Transverse colon (tissue), 4 donors: ENCODE results near the gene SLC45A2. TPM values are rescaled to one million over a fixed set of nuclear protein-coding genes. Genes with fewer than 3 reads are reported as not detected.
A peak's percentile ranks its signal among the peaks of the same experiment; 100 is the strongest.
"Not testable (repeated sequence)": the region's sequence is repeated elsewhere in the genome, so short reads cannot be mapped to it uniquely, and the experiment has no call there.

Experiments used
- DNase-seq: peaks from one replicate; pipeline ENCODE4 v3.0.0-alpha.2; 2019
- H3K27ac ChIP-seq, 4 donors: fragments of 200-600 bp; sonication (generic); 2 replicates each; pipeline ENCODE4 v1.5.1; 2016 to 2018; ENCODE audit warnings: inconsistent platforms in 4 of 4
- H3K27me3 ChIP-seq: fragments of 200-600 bp; sonication (generic); 2 replicates; pipeline ENCODE4 v1.5.1; 2017; ENCODE audit warnings: inconsistent platforms
- H3K36me3 ChIP-seq, 4 donors: fragments of 200-600 bp; sonication (generic); 2 replicates each; pipeline ENCODE4 v1.5.1; 2017 to 2019; ENCODE audit warnings: inconsistent platforms in 4 of 4
- H3K4me1 ChIP-seq, 4 donors: fragments of 200-600 bp; sonication (generic); 2 replicates each; pipeline ENCODE4 v1.5.1; 2017 to 2020; ENCODE audit warnings: inconsistent platforms in 4 of 4
- H3K4me3 ChIP-seq, 4 donors: fragments of 200-600 bp; sonication (generic); 1 replicate in 1 of 4; 2 replicates in 3 of 4; pipeline versions ENCODE4 v1.5.1 to v1.6.1; 2017 to 2019; ENCODE audit warnings: inconsistent platforms in 4 of 4
- H3K9me3 ChIP-seq, 2 donors: fragments of 200-600 bp; sonication (generic); 2 replicates each; pipeline ENCODE4 v1.5.1; 2017 to 2019; ENCODE audit warnings: inconsistent platforms in 2 of 2
- EP300 ChIP-seq: sonication (generic); formaldehyde crosslinking; IDR thresholded peaks from one replicate; pipeline ENCODE4 v1.6.1; 2017; ENCODE audit warnings: antibody characterized with exemption, low read depth
- POLR2A ChIP-seq: fragments of 450-650 bp; IDR thresholded peaks from one replicate; pipeline ENCODE4 v1.6.1; 2016; ENCODE audit warnings: antibody characterized with exemption, mild to moderate bottlenecking, moderate library complexity
- POLR2AphosphoS5 ChIP-seq, 3 donors: sonication (generic); formaldehyde crosslinking; IDR thresholded peaks; one replicate each; pipeline ENCODE4 v1.6.1; 2016; ENCODE audit warnings: antibody characterized with exemption in 3 of 3
- WGBS, 2 donors: methylation state at CpG; one replicate each; pipeline ENCODE4 v1.1.5; 2018; ENCODE audit warnings: low coverage in 1 of 2; 5-methylcytosine and 5-hydroxymethylcytosine counted together
- in situ Hi-C, 4 donors: fragments of 200-750 bp; cut with MboI; loops; one replicate each; pipeline versions ENCODE4 v1.15.0 to v1.15.1; 2017; ENCODE audit warnings: low sequenced_read_pairs in 3 of 4, low pct_ligation_motif_present in 1 of 4, low pct_unique_long_range_greater_than_20kb in 1 of 4
- intact Hi-C: fragments of 100-400 bp; cut with DNase I; formaldehyde crosslinking; loops from one replicate; pipeline ENCODE4 v1.15.1; 2023; ENCODE audit warnings: low total_unique reads
- total RNA-seq, 4 donors: library from RNA; depleted of rRNA; stranded (reverse); fragments of >200 nt; gene quantifications; one replicate each; pipeline ENCODE4 v1.1.0, GENCODE V29; 2016
- TF ChIP-seq, protein P1 (sequence below), 5 experiments: fragments of 200-600 bp in 3 of 5; fragments of 450-650 bp in 2 of 5; sonication (generic) in 3 of 5; IDR thresholded peaks; 1 replicate in 2 of 5; 2 replicates in 3 of 5; pipeline ENCODE4 v1.5.1; 2016 to 2017; ENCODE audit warnings: antibody characterized with exemption in 5 of 5, inconsistent platforms in 3 of 5, mild to moderate bottlenecking in 2 of 5, moderate library complexity in 1 of 5

Gene SLC45A2
- total RNA-seq, 4 donors from 2014 or later, result 0.95 to 1.6 TPM; not detected in 2

DNA sequence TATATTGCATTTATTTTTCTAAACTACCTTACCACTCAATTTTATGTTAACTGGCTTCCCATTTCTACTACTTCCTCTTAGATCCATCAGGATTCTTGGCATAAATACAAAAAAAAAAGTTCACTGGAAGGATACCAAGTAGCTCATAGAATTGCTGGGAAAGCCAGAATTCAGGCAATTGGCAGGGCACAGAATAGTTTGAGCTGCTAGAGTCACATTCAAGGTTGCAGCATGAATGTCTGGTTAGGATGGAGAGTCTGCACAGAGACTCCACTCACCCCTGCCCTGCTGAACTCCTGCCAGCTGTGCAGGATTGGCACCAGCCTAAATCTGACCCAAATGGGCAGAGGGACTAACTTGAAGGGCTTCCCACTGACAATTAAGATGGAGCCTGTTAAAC is 28.3 kb upstream of the SLC45A2 start:
- TF ChIP-seq EP300 (no peak), POLR2AphosphoS5 (IDR thresholded peaks at IDR 0.05) (no peak), POLR2A (no peak)
- TF ChIP-seq, protein P1, sequence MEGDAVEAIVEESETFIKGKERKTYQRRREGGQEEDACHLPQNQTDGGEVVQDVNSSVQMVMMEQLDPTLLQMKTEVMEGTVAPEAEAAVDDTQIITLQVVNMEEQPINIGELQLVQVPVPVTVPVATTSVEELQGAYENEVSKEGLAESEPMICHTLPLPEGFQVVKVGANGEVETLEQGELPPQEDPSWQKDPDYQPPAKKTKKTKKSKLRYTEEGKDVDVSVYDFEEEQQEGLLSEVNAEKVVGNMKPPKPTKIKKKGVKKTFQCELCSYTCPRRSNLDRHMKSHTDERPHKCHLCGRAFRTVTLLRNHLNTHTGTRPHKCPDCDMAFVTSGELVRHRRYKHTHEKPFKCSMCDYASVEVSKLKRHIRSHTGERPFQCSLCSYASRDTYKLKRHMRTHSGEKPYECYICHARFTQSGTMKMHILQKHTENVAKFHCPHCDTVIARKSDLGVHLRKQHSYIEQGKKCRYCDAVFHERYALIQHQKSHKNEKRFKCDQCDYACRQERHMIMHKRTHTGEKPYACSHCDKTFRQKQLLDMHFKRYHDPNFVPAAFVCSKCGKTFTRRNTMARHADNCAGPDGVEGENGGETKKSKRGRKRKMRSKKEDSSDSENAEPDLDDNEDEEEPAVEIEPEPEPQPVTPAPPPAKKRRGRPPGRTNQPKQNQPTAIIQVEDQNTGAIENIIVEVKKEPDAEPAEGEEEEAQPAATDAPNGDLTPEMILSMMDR (IDR thresholded peaks at IDR 0.05), result no peak
- Histone ChIP-seq H3K36me3 (no peaks in the 10 kb centered on the region), H3K4me3 (no peak overlapping the region), H3K4me1 (peaks cover 0 to 70% (median 27%) of the 10 kb centered on the region in 4 donors), H3K27ac (no peak overlapping the region), H3K9me3 (no peaks in the 10 kb centered on the region), H3K27me3 (no peaks in the 10 kb centered on the region)
- intact Hi-C loops (no loop called here), in situ Hi-C loops (loop anchor here in 3 of 4 donors (25.0 kb wide), 2 partner anchors 450 to 900 kb away; partner anchors contain the start of genes BRIX1 (in 2 of the 3) and RAD1 (in 2 of the 3))
- no peak for DNase-seq

DNA sequence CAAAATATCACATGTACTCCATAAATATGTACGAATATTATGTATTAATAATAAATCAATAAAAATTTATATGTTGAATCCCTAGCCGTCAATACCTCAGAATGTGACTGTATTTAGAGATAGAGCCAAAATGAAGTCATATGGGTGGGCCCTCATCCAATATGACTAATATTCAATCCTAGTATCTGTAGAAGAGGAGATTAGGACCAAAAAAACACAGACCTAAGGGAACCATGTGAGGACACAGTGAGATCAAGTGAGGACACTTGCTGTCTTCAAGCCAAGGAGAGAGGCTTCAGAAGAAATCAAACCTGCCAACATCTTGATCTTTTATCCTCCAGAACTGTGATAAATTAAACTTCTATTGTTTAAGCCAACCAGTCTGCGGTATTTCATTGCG is 27.0 kb upstream of the SLC45A2 start:
- Histone ChIP-seq H3K27me3 (no peaks in the 10 kb centered on the region), H3K4me1 (peaks cover 0 to 67% (median 31%) of the 10 kb centered on the region in 4 donors), H3K36me3 (no peaks in the 10 kb centered on the region), H3K27ac (no peak overlapping the region), H3K9me3 (no peaks in the 10 kb centered on the region), H3K4me3 (no peak overlapping the region)
- no peak for TF ChIP-seq POLR2AphosphoS5 (IDR thresholded peaks at IDR 0.05)
- no peak for TF ChIP-seq POLR2A
- in situ Hi-C loops (loop anchor here in 3 of 4 donors (25.0 kb wide), 2 partner anchors 451 to 901 kb away; partner anchors contain the start of genes BRIX1 (in 2 of the 3) and RAD1 (in 2 of the 3)), intact Hi-C loops (no loop called here)
- DNase-seq, result no peak
- WGBS, 2 donors, result 72 to 85% methylated on average over 4 of the region's 4 CpGs

DNA sequence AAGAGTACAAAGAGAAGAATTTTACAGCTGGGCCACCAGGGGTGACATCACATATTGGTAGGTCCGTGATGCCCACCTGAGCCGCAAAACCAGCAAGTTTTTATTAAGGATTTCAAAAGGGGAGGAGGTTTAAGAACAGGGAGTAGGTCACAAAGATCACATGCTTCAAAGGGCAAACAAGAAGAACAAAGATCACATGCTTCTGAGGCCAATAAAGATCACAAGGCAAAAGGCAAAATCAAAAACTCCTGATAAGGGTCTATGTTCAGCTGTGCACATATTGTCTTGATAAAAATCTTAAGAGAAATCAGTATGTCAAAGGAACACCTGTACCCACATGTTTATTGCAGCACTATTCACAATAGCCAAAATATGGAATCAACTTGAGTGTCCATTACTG is 25.7 kb upstream of the SLC45A2 start:
- WGBS, 2 donors, result 47 to 83% methylated on average over 2 of the region's 2 CpGs
- intact Hi-C loops, H3K4me3 ChIP-seq, H3K27me3 ChIP-seq, H3K9me3 ChIP-seq, H3K36me3 ChIP-seq, DNase-seq: not testable (repeated sequence)
- H3K27ac ChIP-seq, result peak overlapping the region; percentile 89 to 98 (median 97)
- in situ Hi-C loops, result loop anchor here in 3 of 4 donors (25.0 kb wide), 2 partner anchors 452 to 902 kb away; partner anchors contain the start of genes BRIX1 (in 2 of the 3) and RAD1 (in 2 of the 3)
- TF ChIP-seq, protein P1 (IDR thresholded peaks at IDR 0.05), result peak in 1 of 5 experiments; percentile 10
- peak in 1 of 3 donors; percentile 21 for TF ChIP-seq POLR2AphosphoS5 (IDR thresholded peaks at IDR 0.05)
- H3K4me1 ChIP-seq, result peaks cover 0 to 64% (median 29%) of the 10 kb centered on the region in 4 donors

DNA sequence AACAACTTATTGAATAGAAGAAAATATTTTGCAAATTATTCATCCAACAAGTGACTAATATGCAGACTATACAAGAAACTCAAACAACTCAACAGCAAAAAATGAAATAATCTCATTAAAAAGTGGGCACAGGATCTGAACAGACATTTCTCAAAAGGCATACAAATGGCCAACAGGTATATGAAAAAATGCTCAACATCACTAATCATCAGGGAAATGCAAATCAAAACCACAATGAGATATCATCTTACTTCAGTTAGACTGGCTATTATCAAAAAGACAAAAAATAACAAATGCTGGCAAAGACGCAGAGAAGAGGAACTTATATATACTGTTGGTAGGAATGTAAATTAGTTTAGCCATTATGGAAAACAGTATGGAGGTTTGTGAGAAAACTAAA is 25.1 kb upstream of the SLC45A2 start:
- peak overlapping the region; percentile 89 to 98 (median 97) for H3K27ac ChIP-seq
- WGBS, 2 donors, result 40 to 42% methylated on average over 1 of the region's 1 CpG
- intact Hi-C loops (no loop called here), in situ Hi-C loops (loop anchor here in 3 of 4 donors (25.0 kb wide), 2 partner anchors 453 to 903 kb away; partner anchors contain the start of genes BRIX1 (in 2 of the 3) and RAD1 (in 2 of the 3))
- no peaks in the 10 kb centered on the region for H3K27me3 ChIP-seq
- DNase-seq, result no peak
- H3K4me3 ChIP-seq, result no peak overlapping the region
- no peaks in the 10 kb centered on the region for H3K9me3 ChIP-seq
- H3K4me1 ChIP-seq, result peaks cover 0 to 60% (median 27%) of the 10 kb centered on the region in 4 donors
- no peaks in the 10 kb centered on the region for H3K36me3 ChIP-seq
- TF ChIP-seq EP300 (no peak), POLR2AphosphoS5 (IDR thresholded peaks at IDR 0.05) (no peak), POLR2A (no peak)

DNA sequence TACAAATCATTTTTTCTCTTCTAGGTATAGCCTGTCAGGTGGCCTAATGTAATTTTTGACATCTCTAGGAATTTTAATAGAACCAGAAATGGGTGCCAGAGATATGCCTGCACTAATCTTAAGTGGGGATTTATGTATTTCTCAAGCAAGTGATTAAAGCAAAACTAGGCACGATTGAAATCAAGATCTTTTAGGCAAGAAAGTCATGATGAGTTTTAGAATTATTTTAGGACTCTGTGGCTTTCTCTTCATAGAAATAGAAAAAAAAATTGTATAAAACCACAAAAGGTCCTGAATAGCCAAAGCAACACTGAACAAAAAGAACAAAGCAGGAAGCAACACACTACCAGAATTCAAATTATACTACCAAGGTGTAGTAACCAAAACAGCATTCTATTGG is 24.3 kb upstream of the SLC45A2 start:
- peaks cover 0 to 60% (median 27%) of the 10 kb centered on the region in 4 donors for H3K4me1 ChIP-seq
- 2 to 20% methylated on average over 1 of the region's 1 CpG for WGBS, 2 donors
- in situ Hi-C loops (loop anchor here in 3 of 4 donors (25.0 kb wide), 2 partner anchors 453 to 903 kb away; partner anchors contain the start of genes BRIX1 (in 2 of the 3) and RAD1 (in 2 of the 3)), intact Hi-C loops (no loop called here)
- peak overlapping the region in 3 of 4 donors; percentile 63 to 70 (median 65) for H3K4me3 ChIP-seq
- DNase-seq, result no peak
- H3K27me3 ChIP-seq, result no peaks in the 10 kb centered on the region
- H3K27ac ChIP-seq, result peak overlapping the region; percentile 89 to 98 (median 97)
- no peaks in the 10 kb centered on the region for H3K9me3 ChIP-seq
- H3K36me3 ChIP-seq, result peaks cover 0 to 8% (median 1%) of the 10 kb centered on the region in 4 donors
- TF ChIP-seq, protein P1 (IDR thresholded peaks at IDR 0.05), result no peak
- TF ChIP-seq EP300 (no peak), POLR2A (no peak), POLR2AphosphoS5 (IDR thresholded peaks at IDR 0.05) (no peak)
